Astrocyte (in vitro differentiated cells and primary cell): ENCODE measurements around the gene MRNIP. TPM values are rescaled to one million over a fixed set of nuclear protein-coding genes. Genes with fewer than 3 reads are reported as not detected.
A peak's percentile ranks its signal among the peaks of the same experiment; 100 is the strongest.

Source experiments
- DNase-seq: peaks from one replicate; pipeline ENCODE4 v3.0.0-alpha.2; 2010; ENCODE audit warnings: low read depth
- FAIRE-seq: peaks from 2 replicates; lab custom pipeline; 2011; peaks lifted over from hg19 to GRCh38; lab: Jason Lieb, UNC
- H2AFZ ChIP-seq: 2 replicates; pipeline ENCODE4 v1.6.0; 2012; ENCODE audit warnings: low read depth, low read length, inconsistent platforms
- H3K27ac ChIP-seq: 2 replicates; pipeline ENCODE4 v1.5.1; 2011; ENCODE audit warnings: low read depth, low read length, inconsistent platforms
- H3K27me3 ChIP-seq: 2 replicates; pipeline ENCODE4 v1.6.0; 2011; ENCODE audit warnings: low read length, inconsistent platforms; ENCODE audit not compliant: insufficient read depth
- H3K36me3 ChIP-seq: 2 replicates; pipeline ENCODE4 v1.5.1; 2011; ENCODE audit warnings: low read length, inconsistent platforms; ENCODE audit not compliant: insufficient read depth
- H3K4me1 ChIP-seq: 2 replicates; pipeline ENCODE4 v1.5.1; 2011; ENCODE audit warnings: low read length, inconsistent platforms; ENCODE audit not compliant: insufficient read depth
- H3K4me2 ChIP-seq: 2 replicates; pipeline ENCODE4 v1.6.0; 2012; ENCODE audit warnings: low read length, inconsistent platforms
- H3K4me3 ChIP-seq: 2 replicates; pipeline ENCODE4 v1.5.1; 2011; ENCODE audit warnings: low read depth, mild to moderate bottlenecking, low read length, inconsistent platforms; ENCODE audit not compliant: insufficient read depth
- H3K79me2 ChIP-seq: 2 replicates; pipeline ENCODE4 v1.6.0; 2012; ENCODE audit warnings: mild to moderate bottlenecking, low read length, inconsistent platforms; ENCODE audit not compliant: insufficient read depth
- H3K9ac ChIP-seq: 2 replicates; pipeline ENCODE4 v1.6.0; 2012; ENCODE audit warnings: mild to moderate bottlenecking, low read length, inconsistent platforms
- H3K9me3 ChIP-seq: 2 replicates; pipeline ENCODE4 v1.5.1; 2012; ENCODE audit warnings: low read depth, mild to moderate bottlenecking, low read length, inconsistent platforms; ENCODE audit not compliant: insufficient read depth
- H4K20me1 ChIP-seq: 2 replicates; pipeline ENCODE4 v1.6.0; 2012; ENCODE audit warnings: low read length, inconsistent platforms; ENCODE audit not compliant: insufficient read depth
- H3K27ac Mint-ChIP-seq: one replicate; pipeline ENCODE4 v1.8.0; 2021; ENCODE audit warnings: mild to moderate bottlenecking, mixed read lengths; ENCODE audit not compliant: unreplicated experiment
- H3K27me3 Mint-ChIP-seq: one replicate; pipeline ENCODE4 v1.8.0; 2021; ENCODE audit warnings: low read depth, mixed read lengths; ENCODE audit not compliant: unreplicated experiment
- H3K36me3 Mint-ChIP-seq: one replicate; pipeline ENCODE4 v1.8.0; 2021; ENCODE audit warnings: low read depth, mixed read lengths; ENCODE audit not compliant: unreplicated experiment
- H3K4me1 Mint-ChIP-seq: one replicate; pipeline ENCODE4 v1.8.0; 2021; ENCODE audit warnings: low read depth, mixed read lengths; ENCODE audit not compliant: unreplicated experiment
- H3K4me3 Mint-ChIP-seq: one replicate; pipeline ENCODE4 v1.8.0; 2021; ENCODE audit warnings: mild to moderate bottlenecking, moderate library complexity, mixed read lengths; ENCODE audit not compliant: unreplicated experiment
- H3K9me3 Mint-ChIP-seq: one replicate; pipeline ENCODE4 v1.8.0; 2021; ENCODE audit warnings: mild to moderate bottlenecking, mixed read lengths; ENCODE audit not compliant: unreplicated experiment
- CTCF ChIP-seq: IDR thresholded peaks from 2 replicates; pipeline ENCODE4 v1.5.1; 2011; ENCODE audit warnings: low read depth, mild to moderate bottlenecking, inconsistent platforms, low read length, moderate library complexity; ENCODE audit not compliant: insufficient read depth
- EZH2 ChIP-seq: IDR thresholded peaks from 2 replicates; pipeline ENCODE4 v1.6.1; 2012; ENCODE audit warnings: mild to moderate bottlenecking, low read length, inconsistent platforms; ENCODE audit not compliant: insufficient read depth
- total RNA-seq: library from RNA; stranded (reverse); gene quantifications from 2 replicates; pipeline ENCODE4 v1.2.1, GENCODE V29; 2021

Gene MRNIP
- total RNA-seq, 1 donor from 2014 or later = 20.7 TPM

DNA sequence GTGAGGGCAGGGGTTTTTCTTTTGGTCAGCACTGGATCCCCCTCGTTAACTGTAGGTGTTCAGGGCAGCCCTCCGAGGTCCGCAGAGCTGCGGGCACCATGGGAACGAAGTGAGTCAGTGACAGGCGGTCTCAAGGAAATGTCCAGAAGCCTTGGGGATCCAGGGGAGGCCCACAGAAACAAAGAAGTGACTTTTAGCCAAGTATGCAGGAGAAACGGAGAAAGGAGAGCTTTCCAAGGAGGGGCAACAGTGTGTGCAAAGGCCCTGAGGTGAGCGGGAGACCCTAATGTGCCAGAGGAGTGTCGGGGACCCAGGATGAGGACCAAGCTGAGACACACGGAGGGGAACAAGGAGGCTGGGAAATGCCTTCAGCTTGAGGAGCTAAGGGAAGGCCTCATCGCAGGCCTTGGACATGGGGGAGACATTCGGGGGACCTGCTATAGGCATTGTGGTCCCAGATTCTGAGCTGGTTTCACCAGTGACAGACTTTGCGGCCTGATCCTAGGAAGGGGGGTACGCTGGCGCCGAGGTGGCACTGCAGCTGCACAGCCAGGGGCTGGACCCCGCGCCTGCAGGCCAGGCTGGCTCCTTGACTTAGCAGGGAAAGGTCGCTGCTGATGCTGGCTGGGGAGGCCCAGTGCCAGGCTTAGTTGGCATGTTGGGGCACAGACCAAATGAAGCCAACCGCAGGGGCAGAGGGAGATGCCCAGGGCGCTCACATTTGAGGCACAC is 61.6 kb downstream of the MRNIP start:
- Histone ChIP-seq H3K4me1 (peaks cover 15% of the 10 kb centered on the region), H3K9me3 (no peaks in the 10 kb centered on the region), H3K27ac (no peak overlapping the region), H4K20me1 (peaks cover 38% of the 10 kb centered on the region), H2AFZ (no peak overlapping the region), H3K79me2 (peaks cover 3% of the 10 kb centered on the region), H3K4me3 (peak overlapping the region; percentile 55), H3K4me2 (peak overlapping the region; percentile 88), H3K36me3 (no peaks in the 10 kb centered on the region), H3K9ac (peak overlapping the region; percentile 66), H3K27me3 (no peaks in the 10 kb centered on the region)
- no peak for TF ChIP-seq EZH2
- H3K4me1 Mint-ChIP-seq = peaks cover 5% of the 10 kb centered on the region
- H3K4me3 Mint-ChIP-seq = peak overlapping the region; percentile 50
- no peak overlapping the region for H3K27ac Mint-ChIP-seq
- FAIRE-seq = no peak
- H3K9me3 Mint-ChIP-seq = no peaks in the 10 kb centered on the region
- H3K27me3 Mint-ChIP-seq = no peaks in the 10 kb centered on the region
- no peak for DNase-seq
- peaks cover 15% of the 10 kb centered on the region for H3K36me3 Mint-ChIP-seq

- Mint-ChIP-seq H3K4me1 (peaks cover 5% of the 10 kb centered on the region), H3K9me3 (no peaks in the 10 kb centered on the region), H3K4me3 (peak overlapping the region; percentile 50), H3K27me3 (no peaks in the 10 kb centered on the region), H3K36me3 (peaks cover 10% of the 10 kb centered on the region), H3K27ac (no peak overlapping the region)
- H3K4me1 ChIP-seq = peaks cover 15% of the 10 kb centered on the region
- peak overlapping the region; percentile 12 for H3K27ac ChIP-seq
- TF ChIP-seq CTCF = peak; percentile 13
- no peak for TF ChIP-seq EZH2
- H3K36me3 ChIP-seq = no peaks in the 10 kb centered on the region
- peak overlapping the region; percentile 66 for H3K9ac ChIP-seq
- H3K9me3 ChIP-seq = no peaks in the 10 kb centered on the region
- H4K20me1 ChIP-seq = peaks cover 30% of the 10 kb centered on the region
- H3K4me2 ChIP-seq = peak overlapping the region; percentile 88
- no peaks in the 10 kb centered on the region for H3K27me3 ChIP-seq
- peak overlapping the region; percentile 55 for H3K4me3 ChIP-seq
- DNase-seq (peak; percentile 65), FAIRE-seq (no peak)
- H2AFZ ChIP-seq = peak overlapping the region; percentile 63
- no peaks in the 10 kb centered on the region for H3K79me2 ChIP-seq
Observed at GRCh38 chr5:179795863-179796833, 62.5 kb downstream of the MRNIP start.
